ENCODE measurements around the gene MATN1.

The MATN1 gene

GRCh38 chr1:30719406-30720270, 3.7 kb downstream of the MATN1 start:
- Histone ChIP-seq H2AFZ (ENCODE audit: low read length) (no peak overlapping the region), H3K4me2 (ENCODE audit: low read depth, low read length, poor library complexity, severe bottlenecking) (peak overlapping the region; percentile 96), H3K4me1 (ENCODE audit: insufficient read depth, low read length, poor library complexity, severe bottlenecking) (peaks cover 8% of the 10 kb centered on the region), H3K4me3 (ENCODE audit: low read length, poor library complexity, severe bottlenecking) (peak overlapping the region; percentile 95), H3K36me3 (ENCODE audit: insufficient read depth, low read length) (no peaks in the 10 kb centered on the region), H3K9me2 (replicated peaks; ENCODE audit: low read depth, low read length) (no peaks in the 10 kb centered on the region), H3K27me3 (ENCODE audit: insufficient read depth, low read length, poor library complexity, severe bottlenecking) (no peaks in the 10 kb centered on the region), H3F3A (ENCODE audit: low read depth) (no peaks in the 10 kb centered on the region), H3K79me2 (ENCODE audit: insufficient read depth, low read length) (no peaks in the 10 kb centered on the region), H3K9me3 (ENCODE audit: insufficient read depth, low read depth, low read length) (peaks cover 8% of the 10 kb centered on the region; the same call in 1 of the 2 replicates), H4K20me1 (ENCODE audit: insufficient read depth, low read length, poor library complexity, severe bottlenecking) (no peaks in the 10 kb centered on the region), H3K9ac (ENCODE audit: low read depth, low read length, poor library complexity, severe bottlenecking) (peak overlapping the region; percentile 79)
- TF ChIP-seq CTCF (conservative IDR thresholded peaks at IDR 0.05; ENCODE audit: low read length) (0 out of 2 replicates have a peak, but pooled peaks have one; percentile 16), EZH2phosphoT487 (IDR thresholded peaks at IDR 0.05; ENCODE audit: borderline replicate concordance) (no peak)

- Histone ChIP-seq H3K9ac (ENCODE audit: low read depth, low read length, poor library complexity, severe bottlenecking) (peak overlapping the region; percentile 79), H4K20me1 (ENCODE audit: insufficient read depth, low read length, poor library complexity, severe bottlenecking) (no peaks in the 10 kb centered on the region), H3K79me2 (ENCODE audit: insufficient read depth, low read length) (no peaks in the 10 kb centered on the region), H2AFZ (ENCODE audit: low read length) (peak overlapping the region; percentile 98), H3K27me3 (ENCODE audit: insufficient read depth, low read length, poor library complexity, severe bottlenecking) (no peaks in the 10 kb centered on the region), H3K4me3 (ENCODE audit: low read length, poor library complexity, severe bottlenecking) (peak overlapping the region; percentile 95), H3K9me2 (replicated peaks; ENCODE audit: low read depth, low read length) (no peaks in the 10 kb centered on the region), H3K4me1 (ENCODE audit: insufficient read depth, low read length, poor library complexity, severe bottlenecking) (peaks cover 8% of the 10 kb centered on the region), H3K9me3 (ENCODE audit: insufficient read depth, low read depth, low read length) (peaks cover 8% of the 10 kb centered on the region; the same call in 1 of the 2 replicates), H3K36me3 (ENCODE audit: insufficient read depth, low read length) (no peaks in the 10 kb centered on the region), H3K4me2 (ENCODE audit: low read depth, low read length, poor library complexity, severe bottlenecking) (peak overlapping the region; percentile 96), H3F3A (ENCODE audit: low read depth) (no peaks in the 10 kb centered on the region)
- TF ChIP-seq CTCF (conservative IDR thresholded peaks at IDR 0.05; ENCODE audit: low read length) (peak; percentile 93), EZH2phosphoT487 (IDR thresholded peaks at IDR 0.05; ENCODE audit: borderline replicate concordance) (no peak)
Measured at GRCh38 chr1:30718636-30719405, 4.6 kb downstream of the MATN1 start.

GRCh38 chr1:30718091-30718635, 5.2 kb downstream of the MATN1 start:
- H3K9me2 ChIP-seq (replicated peaks; ENCODE audit: low read depth, low read length), result no peaks in the 10 kb centered on the region
- H3K4me1 ChIP-seq (ENCODE audit: insufficient read depth, low read length, poor library complexity, severe bottlenecking), result peaks cover 8% of the 10 kb centered on the region
- H3K27me3 ChIP-seq (ENCODE audit: insufficient read depth, low read length, poor library complexity, severe bottlenecking), result no peaks in the 10 kb centered on the region
- H3K4me2 ChIP-seq (ENCODE audit: low read depth, low read length, poor library complexity, severe bottlenecking), result peak overlapping the region; percentile 33
- H3K79me2 ChIP-seq (ENCODE audit: insufficient read depth, low read length), result no peaks in the 10 kb centered on the region
- peaks cover 8% of the 10 kb centered on the region; the same call in 1 of the 2 replicates for H3K9me3 ChIP-seq (ENCODE audit: insufficient read depth, low read depth, low read length)
- peak overlapping the region; percentile 64 for H3K4me3 ChIP-seq (ENCODE audit: low read length, poor library complexity, severe bottlenecking)
- H2AFZ ChIP-seq (ENCODE audit: low read length), result no peak overlapping the region
- no peak overlapping the region for H3K9ac ChIP-seq (ENCODE audit: low read depth, low read length, poor library complexity, severe bottlenecking)
- no peaks in the 10 kb centered on the region for H3F3A ChIP-seq (ENCODE audit: low read depth)
- H4K20me1 ChIP-seq (ENCODE audit: insufficient read depth, low read length, poor library complexity, severe bottlenecking), result no peaks in the 10 kb centered on the region
- TF ChIP-seq CTCF (conservative IDR thresholded peaks at IDR 0.05; ENCODE audit: low read length) (no peak), EZH2phosphoT487 (IDR thresholded peaks at IDR 0.05; ENCODE audit: borderline replicate concordance) (no peak)
- H3K36me3 ChIP-seq (ENCODE audit: insufficient read depth, low read length), result no peaks in the 10 kb centered on the region

All from Loucy (cell line).